Embryonic facial prominence (tissue), 1 donor: Measurements from ENCODE around the gene BEND7.
"Not testable (repeated sequence)": the region's sequence is repeated elsewhere in the genome, so short reads cannot be mapped to it uniquely, and the experiment has no call there.

Experiments
- DNase-seq: peaks from one replicate; pipeline ENCODE4 v3.0.0-alpha.2; 2016; ENCODE audit errors: extremely low spot score

BEND7 gene

DNA sequence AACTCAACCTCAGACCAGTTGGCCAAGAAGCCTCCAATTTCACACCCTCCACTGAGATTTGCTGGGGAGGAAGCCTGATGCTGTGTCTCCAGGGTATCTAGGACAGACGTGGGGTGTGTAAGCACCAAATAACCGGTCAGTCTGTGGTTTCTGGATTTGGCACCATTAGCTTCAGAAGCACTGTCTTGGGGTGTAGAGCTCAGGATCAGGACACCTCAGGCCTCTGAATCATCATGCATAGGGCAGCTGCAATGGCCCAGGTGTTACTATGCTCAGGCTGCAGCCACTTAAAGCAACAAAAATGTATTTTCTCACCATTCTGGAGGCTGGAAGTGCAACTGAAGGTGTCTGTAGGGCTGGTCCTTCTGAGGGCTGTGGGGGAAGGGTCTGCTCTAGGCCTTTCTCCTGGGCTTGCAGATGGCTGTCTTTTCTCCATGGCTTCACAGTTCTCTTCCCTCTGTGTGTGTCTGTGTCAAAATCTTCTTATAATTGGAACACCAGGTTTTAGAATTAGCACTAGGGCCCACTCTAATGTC lies 107.4 kb downstream of the BEND7 start:
- no peak for DNase-seq

DNA sequence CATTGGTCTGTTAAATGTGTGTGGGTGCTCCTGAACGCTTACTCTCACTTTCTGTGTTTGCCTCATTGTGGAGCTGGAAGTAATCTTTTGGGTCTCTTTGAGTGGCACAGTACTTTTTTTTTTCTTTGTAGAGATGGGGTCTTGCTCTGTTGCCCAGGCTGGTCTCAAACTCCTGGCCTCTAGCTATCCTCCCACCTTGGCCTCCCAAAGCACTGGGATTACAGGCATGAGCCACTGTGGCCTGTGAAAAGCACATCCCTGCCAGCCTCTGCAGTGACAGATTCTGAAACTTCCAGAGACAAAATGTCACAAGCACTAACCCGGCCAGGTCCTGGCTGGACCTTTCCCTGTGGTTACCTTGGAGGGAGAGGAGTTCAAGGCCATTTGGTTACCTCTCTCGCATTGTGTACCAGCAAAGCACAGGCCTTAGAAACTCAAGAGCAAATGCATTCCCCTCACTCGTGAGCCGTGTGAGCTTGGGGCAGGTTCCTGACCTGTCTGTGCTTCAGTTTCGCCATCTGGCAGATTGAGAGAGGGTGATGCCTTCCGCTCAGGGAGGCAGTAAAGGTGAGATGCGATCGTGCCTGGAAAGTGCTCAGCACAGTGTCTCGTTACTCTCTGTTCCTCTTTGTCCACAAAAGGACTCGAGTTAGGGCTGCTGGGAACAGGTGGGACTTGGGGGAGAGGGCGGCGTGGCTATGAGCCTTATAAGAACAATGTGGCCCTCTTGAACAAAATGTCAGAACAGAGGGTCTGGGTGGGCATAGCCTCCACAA lies 108.1 kb downstream of the BEND7 start:
- DNase-seq, result no peak

DNA sequence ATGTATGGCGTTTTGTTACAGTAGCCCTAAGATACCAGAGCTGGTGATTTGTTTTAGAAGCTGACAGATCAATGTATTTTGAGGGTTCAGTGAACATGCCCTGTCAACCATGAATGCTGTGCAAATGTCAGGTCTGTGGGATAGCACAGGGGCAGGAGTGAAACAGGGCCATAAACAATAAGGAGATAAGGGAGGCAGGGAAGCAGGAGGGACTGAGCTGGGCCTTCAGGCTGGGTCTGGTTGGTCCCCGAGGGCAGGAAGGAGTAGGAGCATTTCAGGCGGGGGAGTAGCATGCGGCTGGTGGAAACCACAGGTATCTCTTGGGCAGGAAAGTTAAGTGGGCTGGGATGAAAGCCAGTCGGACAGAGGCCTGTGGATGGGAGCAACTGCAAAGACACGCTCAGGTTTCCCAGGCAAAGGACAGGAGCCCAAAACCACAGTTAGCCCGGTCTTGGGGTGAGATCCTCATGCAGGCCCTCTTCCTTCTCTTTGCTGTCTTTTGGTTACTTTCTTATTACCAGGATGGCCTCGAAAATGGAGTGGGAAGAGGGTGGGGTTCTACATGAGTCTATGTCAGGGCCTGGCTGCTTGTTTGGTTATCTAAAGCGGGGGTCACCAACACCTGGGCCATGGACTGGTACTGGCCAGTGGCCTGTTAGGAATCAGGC lies 111.2 kb downstream of the BEND7 start:
- no peak for DNase-seq

DNA sequence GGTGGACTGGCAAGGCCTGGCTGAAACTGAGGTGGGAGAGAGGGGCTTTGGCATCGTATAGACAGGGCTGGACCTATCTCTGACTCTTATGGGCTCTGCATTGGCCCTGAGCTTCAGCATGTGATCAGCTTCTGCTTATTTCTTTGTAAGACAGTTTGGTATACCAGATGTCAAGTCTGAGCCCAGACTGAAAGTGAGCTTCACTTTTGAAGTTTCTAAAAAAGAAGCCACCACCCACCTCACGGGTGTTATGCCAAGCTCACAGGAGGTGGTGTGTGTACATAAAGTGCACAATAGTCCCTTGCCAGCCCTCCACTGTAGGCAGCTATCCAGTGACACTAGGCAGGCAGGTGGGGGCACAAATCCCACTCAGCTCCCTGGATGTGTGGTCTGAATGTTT lies 112.1 kb downstream of the BEND7 start:
- DNase-seq, result no peak

DNA sequence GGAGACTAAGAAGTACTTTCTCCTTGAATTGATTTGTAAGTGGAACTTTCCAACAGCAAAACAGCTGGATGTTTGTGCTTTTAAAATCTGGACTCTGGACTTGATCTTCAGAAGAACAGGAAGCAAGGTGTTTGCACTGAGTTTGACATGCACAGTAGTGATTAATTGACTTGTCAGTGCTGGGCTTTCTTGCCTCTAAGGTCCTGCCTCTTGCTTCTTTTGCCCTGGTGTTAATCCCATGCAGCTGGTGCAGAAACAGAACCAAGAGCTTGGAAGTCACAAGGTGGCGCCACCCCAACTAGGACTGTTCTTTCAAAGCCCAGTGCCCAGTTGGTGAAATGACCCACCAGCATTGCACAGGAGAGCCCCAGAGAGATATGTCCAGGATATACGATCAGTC lies 114.0 kb downstream of the BEND7 start:
- no peak for DNase-seq

DNA sequence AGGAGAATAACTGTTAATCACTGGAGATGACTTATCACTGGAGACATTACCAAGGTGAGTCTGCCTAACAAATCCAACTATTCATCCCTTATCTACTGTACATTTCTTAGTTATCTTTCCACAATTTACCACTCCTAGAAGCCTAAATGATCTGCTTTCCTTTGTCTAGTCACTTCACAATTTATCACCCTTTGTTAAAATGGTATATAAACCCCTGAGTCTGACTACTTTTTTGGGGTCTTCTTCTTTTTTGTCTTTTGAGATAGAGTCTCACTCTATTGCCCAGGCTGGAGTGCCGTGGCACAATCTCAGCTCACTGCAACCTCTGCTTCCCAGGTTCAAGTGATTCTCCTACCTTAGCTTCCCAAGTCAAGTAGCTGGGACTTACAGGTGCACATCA lies 114.7 kb downstream of the BEND7 start:
- DNase-seq, result no peak

DNA sequence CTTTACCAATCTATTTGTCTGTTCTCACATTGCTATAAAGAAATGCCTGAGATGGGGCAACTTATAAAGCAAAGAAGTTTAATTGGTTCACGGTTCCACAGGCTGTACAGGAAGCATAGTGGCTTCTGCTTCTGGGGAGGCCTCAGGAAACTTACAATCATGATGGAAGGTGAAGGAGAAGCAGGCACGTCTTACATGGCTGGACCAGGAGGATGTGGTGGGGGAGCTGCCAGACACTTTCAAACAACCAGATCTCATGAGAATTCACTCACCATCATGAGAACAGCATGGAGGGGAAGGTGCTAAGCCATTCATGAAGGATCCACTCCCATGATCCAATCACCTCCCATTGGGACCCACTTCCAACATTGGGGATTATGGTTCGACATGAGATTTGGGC lies 115.9 kb downstream of the BEND7 start:
- no peak for DNase-seq

DNA sequence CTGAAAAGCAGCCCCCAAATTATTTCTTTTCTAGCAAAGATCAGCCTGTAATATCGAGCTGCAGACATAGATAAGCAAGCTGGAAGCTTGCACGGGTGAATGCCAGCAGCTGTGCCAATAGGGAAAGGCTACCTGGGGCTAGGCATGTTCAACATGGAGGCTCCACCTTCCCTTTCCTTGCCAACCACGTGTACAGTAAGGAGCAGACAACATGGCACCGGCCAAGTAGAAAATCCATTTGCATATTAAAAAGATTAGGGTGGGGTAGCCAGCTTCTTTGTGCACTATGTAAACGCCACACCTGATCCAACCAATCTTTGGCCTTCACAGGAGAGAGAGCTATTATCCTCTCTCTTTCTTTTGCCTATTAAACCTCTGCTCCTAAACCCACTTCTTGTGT lies 124.0 kb downstream of the BEND7 start:
- no peak for DNase-seq

DNA sequence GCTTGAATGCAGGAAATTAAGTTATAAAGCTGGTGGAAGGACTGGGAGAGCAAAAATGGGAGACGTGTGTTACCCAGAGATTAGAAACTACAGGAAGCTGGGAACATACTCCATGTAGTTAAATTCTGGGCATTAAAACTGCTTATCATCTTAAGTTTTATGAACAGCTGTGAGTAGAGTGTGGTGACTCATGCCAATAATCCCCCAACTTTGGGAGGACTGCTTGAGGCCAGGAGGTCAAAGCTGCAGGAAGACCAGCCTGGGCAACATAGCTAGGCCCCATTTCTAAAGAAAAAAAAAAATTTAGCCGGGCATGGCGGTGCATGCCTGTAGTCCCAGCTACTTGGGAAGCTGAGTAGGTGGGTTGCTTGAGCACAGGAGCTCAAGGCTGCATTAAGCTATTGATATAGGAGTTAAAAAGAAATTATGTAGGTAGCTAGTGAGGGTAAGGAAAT lies 124.5 kb downstream of the BEND7 start:
- DNase-seq, result no peak

DNA sequence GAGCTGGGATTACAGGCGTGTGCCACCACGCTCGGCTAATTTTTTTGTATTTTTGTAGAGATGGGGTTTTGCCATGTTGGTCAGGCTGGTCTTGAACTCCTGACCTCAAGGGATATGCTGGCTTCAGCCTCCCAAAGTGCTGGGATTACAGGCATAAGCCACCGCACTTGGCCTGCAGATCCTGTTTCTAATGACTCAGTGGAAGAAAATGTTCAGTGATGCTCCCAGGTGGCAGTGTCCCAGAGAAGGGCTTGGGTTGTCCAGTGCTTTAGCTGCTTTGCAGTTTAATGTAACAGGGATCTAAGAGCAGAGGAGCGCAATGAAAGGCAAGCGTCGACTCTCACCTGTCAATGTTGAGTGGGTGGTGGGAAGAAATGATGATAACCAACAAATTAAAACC lies 125.4 kb downstream of the BEND7 start:
- not testable (repeated sequence) for DNase-seq

DNA sequence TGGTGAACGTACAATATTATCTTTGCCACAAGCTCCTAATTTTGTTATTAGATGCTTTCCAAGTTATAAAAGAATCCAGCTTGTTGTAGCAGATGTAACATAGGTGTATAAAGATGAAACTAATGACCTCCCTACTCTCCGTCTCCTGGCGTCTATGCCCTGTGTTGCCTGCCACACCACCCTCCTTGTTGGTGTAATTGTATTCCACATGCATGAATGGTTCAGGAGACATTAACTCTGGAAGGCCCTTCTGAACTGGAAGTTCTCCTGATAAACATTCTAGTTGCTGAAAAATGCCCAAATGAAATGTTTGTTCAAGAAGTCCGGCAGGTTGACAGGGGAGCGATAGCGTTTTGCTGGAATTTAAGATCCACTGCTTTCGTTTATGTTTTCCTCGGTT lies 126.8 kb downstream of the BEND7 start:
- DNase-seq, result no peak

DNA sequence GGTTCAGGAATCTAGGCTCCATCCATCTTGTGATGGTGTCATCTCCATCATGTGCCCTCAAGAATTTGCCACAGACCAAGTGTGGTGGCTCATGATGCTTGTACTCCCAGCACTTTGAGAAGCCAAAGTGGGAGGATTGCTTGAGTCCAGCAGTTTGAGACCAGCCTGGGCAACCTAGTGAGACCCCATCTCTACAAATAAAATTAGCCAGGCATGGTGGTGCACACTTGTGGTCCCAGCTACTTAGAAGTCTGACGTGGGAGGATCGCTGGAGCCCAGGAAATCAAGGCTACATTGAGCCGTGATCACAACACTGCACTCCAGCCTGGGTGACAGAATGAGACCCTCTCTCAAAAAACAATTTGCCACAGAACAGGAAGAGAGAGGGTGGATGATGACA lies 127.7 kb downstream of the BEND7 start:
- DNase-seq, result no peak

DNA sequence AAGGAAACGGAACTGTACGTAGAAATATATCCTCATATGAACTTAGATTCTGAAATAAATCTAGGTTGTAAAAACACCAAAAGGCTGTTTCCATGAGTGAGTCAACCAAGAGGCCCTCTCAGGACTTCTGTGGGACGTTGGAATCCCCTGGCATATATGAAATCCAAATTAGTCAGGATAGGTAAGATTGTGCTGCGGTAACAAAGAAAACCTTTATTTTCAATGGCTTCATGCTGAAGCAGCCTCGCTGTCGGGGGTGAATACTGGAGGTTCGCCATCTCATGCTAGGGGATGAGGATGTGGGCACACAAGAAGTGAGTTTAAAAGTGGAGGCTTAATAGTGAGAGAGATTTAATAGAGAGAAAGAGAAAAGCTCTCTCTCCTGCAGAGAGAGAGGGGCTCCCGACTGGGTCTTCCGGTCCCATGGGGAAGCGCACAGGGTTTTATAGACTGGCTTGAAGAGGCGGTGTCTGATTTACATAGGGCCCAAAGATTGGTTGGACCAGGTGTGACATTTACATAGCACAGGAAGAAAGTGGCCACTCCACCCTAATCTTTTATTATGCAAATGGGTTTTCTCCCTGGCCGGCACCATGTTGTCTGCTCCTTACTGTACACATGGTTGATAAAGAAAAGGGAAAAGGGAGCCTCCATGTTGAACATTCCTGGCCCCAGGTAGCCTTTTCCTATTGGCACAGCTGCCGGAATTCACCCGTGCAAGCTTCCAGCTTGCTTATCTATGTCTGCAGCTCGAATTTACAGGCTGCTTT lies 128.4 kb downstream of the BEND7 start:
- DNase-seq, result no peak

DNA sequence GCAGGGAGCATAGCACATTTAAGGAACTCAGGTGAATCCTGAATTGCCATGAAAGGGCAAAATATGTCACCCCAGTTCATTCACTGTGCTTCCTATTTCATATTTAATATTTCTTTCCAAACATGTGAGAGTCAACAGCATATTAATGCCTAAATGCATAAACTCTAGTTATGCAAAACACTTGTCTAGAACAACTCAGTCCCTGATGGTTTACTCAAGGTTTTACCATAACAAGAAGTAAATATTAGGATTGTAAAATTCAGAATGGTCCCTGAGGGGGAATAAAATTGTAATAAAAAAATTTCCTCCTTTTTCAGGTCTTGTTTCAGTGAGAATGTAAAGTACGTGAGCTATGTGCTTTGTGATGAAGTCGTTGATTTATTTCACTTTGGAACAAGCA lies 129.1 kb downstream of the BEND7 start:
- no peak for DNase-seq

DNA sequence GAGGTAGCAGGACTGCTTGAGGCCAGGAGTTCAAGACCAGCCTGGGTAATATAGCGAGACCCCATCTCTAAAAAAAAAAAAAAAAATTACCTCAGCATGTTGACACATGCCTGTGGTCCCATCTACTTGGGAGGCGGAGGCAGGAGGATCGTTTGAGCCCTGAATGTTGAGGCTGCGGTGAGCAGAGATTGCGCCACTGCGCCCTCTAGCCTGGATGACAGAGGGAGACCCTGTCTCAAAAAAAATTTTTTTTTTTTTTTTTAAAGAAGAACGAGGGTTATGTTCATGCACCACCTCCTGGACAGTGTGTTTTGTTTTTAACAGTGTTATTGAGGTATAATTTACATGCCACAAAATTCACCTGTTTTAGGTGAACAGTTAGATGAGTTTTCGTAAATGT lies 129.6 kb downstream of the BEND7 start:
- no peak for DNase-seq

DNA sequence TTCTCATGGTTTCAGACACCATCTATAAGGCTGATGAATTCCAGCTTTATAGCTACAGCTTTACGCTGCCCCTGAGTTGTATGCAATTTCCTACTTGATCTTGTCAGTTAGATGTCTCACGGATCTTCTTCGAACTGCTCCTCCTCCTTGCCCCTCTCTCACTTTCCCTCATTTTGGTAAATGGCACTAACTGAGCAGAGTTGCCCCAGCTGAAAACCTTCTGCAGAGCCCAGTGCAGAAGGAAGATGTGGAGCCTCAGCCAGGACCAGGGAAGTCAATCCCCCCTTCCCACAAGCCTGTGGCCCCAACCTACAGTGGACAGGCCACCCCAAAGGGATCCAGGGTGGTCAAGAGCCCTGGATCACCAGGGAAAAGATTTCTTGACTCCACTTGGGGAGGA lies 131.8 kb downstream of the BEND7 start:
- DNase-seq, result no peak

DNA sequence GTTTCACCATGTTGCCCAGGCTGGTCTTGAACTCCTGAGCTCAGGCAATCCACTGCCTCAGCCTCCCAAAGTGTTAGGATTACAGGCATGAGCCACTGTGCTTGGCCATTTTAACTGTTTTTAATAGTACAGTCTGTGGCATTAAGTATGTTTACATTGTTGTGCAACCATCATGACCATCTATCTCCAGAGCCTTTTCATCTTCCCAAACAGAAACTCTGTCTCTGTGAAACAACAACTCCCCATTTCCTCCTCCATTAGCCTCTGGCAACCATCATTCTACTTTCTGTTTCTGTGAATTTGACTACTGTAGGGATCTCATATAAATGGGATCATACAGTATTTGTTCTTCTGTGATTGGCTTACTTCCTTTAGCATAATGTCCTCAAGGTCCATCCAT lies 132.4 kb downstream of the BEND7 start:
- DNase-seq, result no peak

DNA sequence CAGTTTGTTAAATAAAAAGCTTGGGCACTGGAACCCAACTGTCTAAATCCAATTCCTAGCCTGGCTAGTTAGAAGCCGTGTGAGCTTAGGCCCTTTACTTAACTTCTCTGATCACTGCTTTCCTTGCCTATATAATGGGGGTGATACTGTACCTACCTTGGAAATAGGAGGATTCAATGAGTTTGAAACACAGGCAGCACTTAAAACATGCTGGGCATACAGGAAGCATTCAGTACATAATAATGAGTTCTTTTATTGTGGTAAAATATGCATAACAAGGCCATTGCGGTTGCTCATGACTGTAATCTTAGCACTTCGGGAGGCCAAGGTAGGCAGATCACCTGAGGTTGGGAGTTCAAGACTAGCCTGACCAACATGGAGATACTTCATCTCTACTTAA lies 133.3 kb downstream of the BEND7 start:
- DNase-seq, result no peak

DNA sequence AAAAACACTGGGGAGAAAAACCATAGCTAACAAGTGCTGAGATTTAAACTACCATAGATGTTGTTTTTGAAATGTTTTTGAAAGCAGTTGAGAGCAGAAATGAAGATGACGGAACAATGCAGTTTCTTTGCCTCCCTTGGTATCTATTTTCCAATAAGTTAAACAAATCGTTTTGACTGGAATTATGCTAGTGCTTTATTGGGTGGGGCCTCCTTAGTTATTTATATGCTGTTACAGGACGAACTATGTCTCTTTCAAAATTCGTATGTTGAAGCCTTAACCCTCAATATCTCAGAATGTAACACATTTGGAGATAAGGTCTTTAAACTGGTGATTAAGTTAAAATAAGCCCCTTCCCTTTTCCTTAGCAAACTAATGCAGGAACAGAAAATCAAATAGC lies 135.2 kb downstream of the BEND7 start:
- no peak for DNase-seq

DNA sequence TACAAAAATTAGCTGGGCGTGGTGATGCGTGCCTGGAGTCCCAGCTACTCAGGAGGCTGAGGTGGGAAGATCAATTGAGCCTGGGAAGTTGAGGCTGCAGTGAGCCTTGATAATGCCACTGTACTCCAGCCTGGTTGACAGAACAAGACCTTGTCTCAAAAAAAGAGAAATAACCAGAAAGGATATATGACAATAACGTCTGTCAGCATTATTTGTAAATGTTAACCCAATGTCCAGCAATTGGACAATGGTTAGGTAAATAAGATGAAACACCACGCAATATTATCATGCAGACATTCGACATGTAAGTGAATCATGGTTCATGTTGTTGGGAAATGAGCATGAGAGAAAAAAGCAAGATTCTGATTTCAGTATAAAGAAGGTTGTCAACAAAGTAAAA lies 136.1 kb downstream of the BEND7 start:
- no peak for DNase-seq
